Muscle of leg (tissue), 11 donors: ENCODE measurements around the gene COTL1. TPM values are rescaled to one million over a fixed set of nuclear protein-coding genes. Genes with fewer than 3 reads are reported as not detected.
"Not testable (repeated sequence)": the region's sequence is repeated elsewhere in the genome, so short reads cannot be mapped to it uniquely, and the experiment has no call there.

Source experiments
- DNase-seq: peaks from one replicate; pipeline ENCODE4 v3.0.0; 2013
- H3K27ac ChIP-seq: one replicate; pipeline ENCODE4 v1.5.1; 2013; ENCODE audit warnings: mild to moderate bottlenecking, low read length, control low read depth
- H3K27me3 ChIP-seq: one replicate; pipeline ENCODE4 v1.6.1; 2013; ENCODE audit warnings: low read length; ENCODE audit not compliant: control insufficient read depth, insufficient read depth
- H3K36me3 ChIP-seq: one replicate; pipeline ENCODE4 v1.6.1; 2013; ENCODE audit warnings: low read length; ENCODE audit not compliant: control insufficient read depth, insufficient read depth
- H3K4me1 ChIP-seq: one replicate; pipeline ENCODE4 v1.6.1; 2013; ENCODE audit warnings: low read length; ENCODE audit not compliant: control insufficient read depth, insufficient read depth
- H3K4me3 ChIP-seq: one replicate; pipeline ENCODE4 v1.5.1; 2013; ENCODE audit warnings: low read length, control low read depth
- H3K9me3 ChIP-seq: replicated peaks from 2 replicates; pipeline ENCODE4 v1.6.1; 2013; ENCODE audit warnings: low read depth, low read length; ENCODE audit not compliant: control insufficient read depth
- WGBS: methylation state at CpG from one replicate; pipeline ENCODE4 v1.1.5; 2013; ENCODE audit warnings: missing lambda C conversion rate; ENCODE audit not compliant: insufficient coverage; 5-methylcytosine and 5-hydroxymethylcytosine counted together
- polyA plus RNA-seq, 8 donors: library from polyadenylated mRNA; unstranded; fragments of 120-200 nt; gene quantifications; one replicate each; pipeline versions ENCODE4 v1.2.1 to v1.2.3, GENCODE V29; 2013; ENCODE audit warnings: inconsistent platforms in 1 of 8, low replicate concordance in 1 of 8; ENCODE audit not compliant: insufficient read length in 8 of 8, insufficient read depth in 1 of 8
- total RNA-seq: library from RNA; stranded (reverse); fragments of 120-200 nt; gene quantifications from one replicate; pipeline ENCODE4 v1.2.4, GENCODE V29; 2013

The COTL1 gene
- total and polyA plus RNA-seq, 9 donors = 17.8 to 50.5 (median 32.9) TPM

DNA sequence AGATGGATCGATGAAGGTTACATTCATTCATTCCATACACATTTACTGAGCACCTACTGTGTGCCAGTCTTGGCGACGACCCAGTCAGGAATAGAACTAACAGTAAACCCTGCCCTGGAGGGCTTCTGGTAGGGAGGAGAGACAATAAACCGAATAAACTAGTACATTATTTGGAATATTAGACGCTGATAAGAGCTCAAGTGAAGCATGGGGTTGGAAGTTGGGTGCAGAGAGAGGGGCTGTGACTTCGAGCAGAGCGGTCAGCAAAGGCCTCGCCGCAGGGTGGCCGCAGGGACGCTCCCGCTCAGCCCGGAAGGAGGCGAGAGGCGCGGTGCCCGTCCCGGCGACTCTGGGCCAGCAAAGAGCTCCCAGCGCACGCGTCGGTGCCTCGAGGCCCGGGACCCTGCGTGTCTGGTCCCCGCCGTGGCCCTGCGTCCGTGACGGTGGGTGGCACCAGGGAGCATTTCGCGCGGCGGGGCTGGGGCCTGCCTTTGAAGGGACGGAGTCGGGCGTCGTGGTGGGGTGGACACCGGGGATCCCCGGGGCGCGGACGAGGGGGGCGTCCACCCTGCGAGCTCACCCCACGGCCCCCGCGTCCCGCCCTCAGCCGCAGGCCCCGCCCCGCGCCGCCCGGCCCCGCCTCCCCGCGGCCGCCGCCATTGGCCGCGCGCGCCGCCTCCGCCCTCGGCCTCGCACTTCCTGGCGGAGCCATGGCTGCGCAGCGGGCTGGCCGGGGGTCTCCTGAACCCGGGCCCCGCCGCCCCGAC, 30.1 kb upstream of the COTL1 start, which contains the start of gene KLHL36:
Gene KLHL36 (plus strand): TSS at position 684 of the 767 bp plus-strand sequence. CDS start 2,357 bp downstream, outside the sequence.
- Histone ChIP-seq H3K4me1 (peaks cover 29% of the 10 kb centered on the region), H3K9me3 (no peaks in the 10 kb centered on the region), H3K36me3 (peaks cover 16% of the 10 kb centered on the region), H3K27me3 (no peaks in the 10 kb centered on the region), H3K27ac (peak within 1 kb of the TSS; percentile 29), H3K4me3 (peak within 1 kb of the TSS; percentile 58)
- WGBS = under 1% methylated on average over 72 of the region's 77 CpGs
- peak; percentile 68 for DNase-seq

DNA sequence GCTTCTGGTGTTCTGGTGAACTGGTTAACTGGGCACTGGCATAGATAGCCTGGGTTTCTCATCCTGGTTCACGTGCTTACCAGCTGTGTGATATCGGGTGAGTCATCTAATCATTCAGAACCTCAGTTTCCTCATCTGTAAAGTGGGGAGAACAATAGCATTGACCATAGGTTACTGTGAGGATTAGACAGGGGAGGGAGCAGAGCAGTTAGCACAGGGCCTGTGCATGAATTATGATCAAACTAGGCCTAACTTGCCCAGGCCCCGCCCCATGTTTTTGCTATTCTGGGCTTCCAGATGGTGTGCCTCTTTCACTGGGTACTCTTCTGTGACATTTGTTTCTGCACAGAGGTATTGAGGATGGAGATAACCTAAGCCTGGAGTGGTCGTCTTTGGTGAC, 25.8 kb upstream of the COTL1 start:
- Histone ChIP-seq H3K27me3 (no peaks in the 10 kb centered on the region), H3K4me3 (no peak overlapping the region), H3K36me3 (no peaks in the 10 kb centered on the region), H3K27ac (peak overlapping the region; percentile 53), H3K4me1 (peaks cover 42% of the 10 kb centered on the region), H3K9me3 (no peaks in the 10 kb centered on the region)
- DNase-seq = no peak
- WGBS = 100% methylated on average over 1 of the region's 4 CpGs

GRCh38 chr16:84643180-84643583, 25.3 kb upstream of the COTL1 start:
- Histone ChIP-seq H3K4me3 (no peak overlapping the region), H3K4me1 (peaks cover 42% of the 10 kb centered on the region), H3K27me3 (no peaks in the 10 kb centered on the region), H3K9me3 (no peaks in the 10 kb centered on the region), H3K36me3 (no peaks in the 10 kb centered on the region), H3K27ac (peak overlapping the region; percentile 53)
- DNase-seq = peak; percentile 92
- WGBS = 0% methylated on average over 2 of the region's 8 CpGs

- 80% methylated on average over 2 of the region's 6 CpGs for WGBS
- Histone ChIP-seq H3K27ac (no peak overlapping the region), H3K4me1 (peaks cover 36% of the 10 kb centered on the region), H3K4me3 (no peak overlapping the region), H3K9me3 (no peaks in the 10 kb centered on the region), H3K27me3 (no peaks in the 10 kb centered on the region), H3K36me3 (no peaks in the 10 kb centered on the region)
- no peak for DNase-seq
Observed at GRCh38 chr16:84641643-84642358, 23.9 kb upstream of the COTL1 start.

DNA sequence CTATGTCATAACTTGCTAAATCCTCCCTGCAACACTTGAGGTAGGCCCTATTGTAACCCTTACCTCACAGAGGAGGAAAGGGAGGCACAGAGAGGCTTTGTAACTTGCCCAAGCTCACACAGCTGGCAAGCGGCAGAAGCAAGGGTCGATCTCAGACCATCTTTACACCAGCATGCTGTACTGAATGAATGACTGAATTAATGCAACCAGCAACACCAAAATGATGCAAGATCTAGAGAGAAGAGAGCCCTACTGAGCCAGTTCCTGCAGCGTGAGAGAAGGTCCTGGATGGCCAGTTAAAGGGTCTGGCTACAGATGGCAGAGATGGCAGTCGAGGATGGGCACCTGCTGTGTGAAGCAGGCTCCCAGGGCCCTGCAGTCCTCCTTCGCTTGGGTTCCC, 22.3 kb upstream of the COTL1 start:
- Histone ChIP-seq H3K27ac (no peak overlapping the region), H3K27me3 (no peaks in the 10 kb centered on the region), H3K4me1 (peaks cover 36% of the 10 kb centered on the region), H3K9me3 (no peaks in the 10 kb centered on the region), H3K4me3 (no peak overlapping the region), H3K36me3 (no peaks in the 10 kb centered on the region)
- WGBS = 88% methylated on average over 3 of the region's 5 CpGs
- no peak for DNase-seq

DNA sequence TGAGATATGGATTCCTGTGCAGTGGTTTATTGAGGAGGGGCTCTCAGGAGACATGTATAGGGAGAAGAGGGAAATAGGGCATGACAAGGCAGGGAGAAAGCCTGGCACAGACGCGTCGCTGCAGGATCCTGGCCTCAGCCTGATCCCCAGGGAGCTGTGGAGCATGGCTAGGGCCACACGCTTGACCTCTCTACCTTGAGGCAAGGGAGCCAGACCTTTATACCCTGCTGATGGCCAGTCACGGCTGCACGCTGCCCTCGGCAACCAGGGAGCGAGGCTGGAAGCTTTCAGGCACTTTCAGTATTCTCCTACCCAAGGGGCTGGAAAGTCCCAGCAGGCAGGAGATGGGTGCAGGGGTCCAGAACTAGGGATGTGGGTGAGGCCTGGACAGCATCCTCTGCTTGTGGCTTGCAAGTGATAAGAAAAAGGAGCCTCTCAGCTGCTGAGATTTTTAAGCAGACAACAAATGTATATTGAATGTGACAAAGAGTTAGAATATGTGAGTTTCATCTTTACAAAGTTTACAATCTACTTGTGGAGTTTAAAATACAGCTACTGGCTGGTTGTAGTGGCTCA, 20.4 kb upstream of the COTL1 start:
- Histone ChIP-seq H3K36me3 (no peaks in the 10 kb centered on the region), H3K9me3 (no peaks in the 10 kb centered on the region), H3K4me3 (no peak overlapping the region), H3K27me3 (no peaks in the 10 kb centered on the region), H3K27ac (no peak overlapping the region), H3K4me1 (peaks cover 32% of the 10 kb centered on the region)
- no peak for DNase-seq
- 89% methylated on average over 5 of the region's 8 CpGs for WGBS

- no peaks in the 10 kb centered on the region for H3K36me3 ChIP-seq
- no peak for DNase-seq
- WGBS = 70% methylated on average over 3 of the region's 4 CpGs
- no peaks in the 10 kb centered on the region for H3K9me3 ChIP-seq
- no peak overlapping the region for H3K27ac ChIP-seq
- peaks cover 28% of the 10 kb centered on the region for H3K4me1 ChIP-seq
- no peak overlapping the region for H3K4me3 ChIP-seq
- no peaks in the 10 kb centered on the region for H3K27me3 ChIP-seq
Observed at GRCh38 chr16:84637709-84638108, 19.8 kb upstream of the COTL1 start.

DNA sequence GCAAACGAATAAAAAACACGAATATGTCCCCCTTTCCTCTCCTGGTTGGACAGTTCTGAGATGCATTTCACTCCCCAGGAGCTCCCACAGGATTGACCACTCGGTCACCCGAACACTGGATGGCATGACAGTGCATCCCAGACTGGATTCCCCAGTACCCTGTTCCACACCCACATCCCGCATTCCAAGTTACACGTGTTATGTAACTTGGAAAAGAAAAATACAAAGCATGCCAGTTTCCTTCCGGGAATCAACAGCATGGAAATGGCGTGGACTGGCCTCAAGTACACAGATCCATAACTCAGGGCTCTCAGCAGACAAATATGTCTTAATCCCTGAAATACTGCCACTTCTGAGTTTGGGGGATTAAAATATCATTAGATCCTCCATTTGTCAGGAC, 17.8 kb upstream of the COTL1 start:
- Histone ChIP-seq H3K9me3 (no peaks in the 10 kb centered on the region), H3K36me3 (no peaks in the 10 kb centered on the region), H3K4me3 (no peak overlapping the region), H3K4me1 (peaks cover 14% of the 10 kb centered on the region), H3K27me3 (no peaks in the 10 kb centered on the region), H3K27ac (no peak overlapping the region)
- WGBS = 69% methylated on average over 2 of the region's 8 CpGs
- DNase-seq = no peak

DNA sequence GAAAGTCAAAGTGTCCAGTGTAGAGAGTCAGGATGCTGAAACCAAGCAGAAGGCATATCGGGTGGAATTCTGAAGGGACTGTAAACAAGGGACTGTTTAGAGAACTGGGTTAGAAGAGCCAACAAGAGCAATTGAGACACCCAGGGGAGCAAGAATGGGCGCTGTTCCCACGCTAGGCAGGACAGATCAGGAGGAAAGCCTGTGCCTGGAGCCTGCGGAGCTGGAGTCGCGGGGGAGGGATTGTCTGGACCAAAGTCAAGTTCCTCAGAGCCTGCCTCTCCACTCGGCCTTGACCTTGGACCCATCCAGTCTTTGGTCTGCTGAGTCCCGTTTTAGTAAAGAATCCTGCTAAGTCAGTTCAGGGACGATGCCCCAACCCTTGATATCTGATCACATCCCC, 15.7 kb upstream of the COTL1 start:
- DNase-seq = peak; percentile 80
- Histone ChIP-seq H3K4me1 (peaks cover 10% of the 10 kb centered on the region), H3K27me3 (peaks cover 3% of the 10 kb centered on the region), H3K9me3 (no peaks in the 10 kb centered on the region), H3K36me3 (no peaks in the 10 kb centered on the region), H3K27ac (no peak overlapping the region), H3K4me3 (no peak overlapping the region)
- 24% methylated on average over 9 of the region's 9 CpGs for WGBS

GRCh38 chr16:84632862-84633261, 15.0 kb upstream of the COTL1 start:
- H3K4me1 ChIP-seq = peaks cover 10% of the 10 kb centered on the region
- H3K36me3 ChIP-seq, H3K4me3 ChIP-seq, H3K27me3 ChIP-seq, H3K9me3 ChIP-seq, DNase-seq, H3K27ac ChIP-seq: not testable (repeated sequence)
- WGBS = 100% methylated on average over 3 of the region's 7 CpGs
